H1 (cell line): ENCODE results near the gene COTL1. TPM values are rescaled to one million over a fixed set of nuclear protein-coding genes. Genes with fewer than 3 reads are reported as not detected.

ENCODE experiments used
- BACH1 ChIP-seq: IDR thresholded peaks from 2 replicates; pipeline ENCODE4 v1.6.1; 2012; ENCODE audit warnings: low read length, improper control_type of control experiment
- FOSL1 ChIP-seq: IDR thresholded peaks from 2 replicates; pipeline ENCODE4 v1.6.1; 2011; ENCODE audit warnings: mild to moderate bottlenecking, low read depth, low read length, moderate library complexity; ENCODE audit not compliant: insufficient read depth
- JUN ChIP-seq: IDR thresholded peaks from 2 replicates; pipeline ENCODE4 v1.6.1; 2011; ENCODE audit warnings: low read depth, mild to moderate bottlenecking, improper control_type of control experiment, low read length
- JUND ChIP-seq: IDR thresholded peaks from 2 replicates; pipeline ENCODE4 v1.6.1; 2011; ENCODE audit warnings: mild to moderate bottlenecking, improper control_type of control experiment, low read length
- KDM4A ChIP-seq: IDR thresholded peaks from one replicate; pipeline ENCODE4 v1.7.1; 2012; ENCODE audit warnings: low read depth, mild to moderate bottlenecking, moderate library complexity, low read length, inconsistent platforms; ENCODE audit not compliant: severe bottlenecking
- NANOG ChIP-seq: IDR thresholded peaks from 2 replicates; pipeline ENCODE4 v1.6.1; 2011; ENCODE audit warnings: low read length, low read depth, mild to moderate bottlenecking, inconsistent platforms; ENCODE audit not compliant: insufficient read depth, poor library complexity, severe bottlenecking
- NRF1 ChIP-seq: IDR thresholded peaks from 2 replicates; pipeline ENCODE4 v1.6.1; 2011; ENCODE audit warnings: mild to moderate bottlenecking, low read depth, low read length, improper control_type of control experiment
- POU5F1 ChIP-seq: IDR thresholded peaks from 2 replicates; pipeline ENCODE4 v1.6.1; 2011; ENCODE audit warnings: low read depth, mild to moderate bottlenecking, low read length, moderate library complexity
- RAD21 ChIP-seq, 2 experiments: IDR thresholded peaks in 1 of 2; conservative IDR thresholded peaks in 1 of 2; 2 replicates each; pipeline ENCODE4 v1.6.1; 2011; ENCODE audit warnings: low read depth in 2 of 2, low read length in 2 of 2, improper control_type of control experiment in 1 of 2, inconsistent platforms in 1 of 2, mild to moderate bottlenecking in 1 of 2, moderate library complexity in 1 of 2
- TAF7 ChIP-seq: optimal IDR thresholded peaks from 2 replicates; pipeline ENCODE3; 2011; ENCODE audit warnings: low read depth, mild to moderate bottlenecking, inconsistent platforms, low read length, moderate library complexity, borderline replicate concordance
- TCF12 ChIP-seq: IDR thresholded peaks from 2 replicates; pipeline ENCODE4 v1.6.1; 2011; ENCODE audit warnings: low read depth, mild to moderate bottlenecking, low read length
- polyA plus RNA-seq, 7 experiments: library from polyadenylated mRNA; depleted of rRNA in 3 of 7; stranded (reverse) in 5 of 7; unstranded in 2 of 7; fragments of >200 nt in 5 of 7; fragments of 200-250 nt in 2 of 7; gene quantifications; 1 replicate in 5 of 7; 2 replicates in 1 of 7; 4 replicates in 1 of 7; pipeline versions ENCODE4 v1.2.1 to v1.2.3, GENCODE V29; 2011 to 2013; ENCODE audit warnings: missing spikeins in 2 of 7, mixed read lengths in 2 of 7
- total RNA-seq: library from RNA; stranded (reverse); fragmentation: NEBNext Ultra II Directional; extraction: Animal tissue kit (Norgen Biotek cat#: 25700); gene quantifications from 2 replicates; pipeline ENCODE4 v1.2.1, GENCODE V29; 2021

Gene COTL1
- total and polyA plus RNA-seq, 2 of the 8 experiments (the other 6 are each of a cell fraction or from before 2014, with no cell fraction given), result 59.2 to 183 TPM

DNA sequence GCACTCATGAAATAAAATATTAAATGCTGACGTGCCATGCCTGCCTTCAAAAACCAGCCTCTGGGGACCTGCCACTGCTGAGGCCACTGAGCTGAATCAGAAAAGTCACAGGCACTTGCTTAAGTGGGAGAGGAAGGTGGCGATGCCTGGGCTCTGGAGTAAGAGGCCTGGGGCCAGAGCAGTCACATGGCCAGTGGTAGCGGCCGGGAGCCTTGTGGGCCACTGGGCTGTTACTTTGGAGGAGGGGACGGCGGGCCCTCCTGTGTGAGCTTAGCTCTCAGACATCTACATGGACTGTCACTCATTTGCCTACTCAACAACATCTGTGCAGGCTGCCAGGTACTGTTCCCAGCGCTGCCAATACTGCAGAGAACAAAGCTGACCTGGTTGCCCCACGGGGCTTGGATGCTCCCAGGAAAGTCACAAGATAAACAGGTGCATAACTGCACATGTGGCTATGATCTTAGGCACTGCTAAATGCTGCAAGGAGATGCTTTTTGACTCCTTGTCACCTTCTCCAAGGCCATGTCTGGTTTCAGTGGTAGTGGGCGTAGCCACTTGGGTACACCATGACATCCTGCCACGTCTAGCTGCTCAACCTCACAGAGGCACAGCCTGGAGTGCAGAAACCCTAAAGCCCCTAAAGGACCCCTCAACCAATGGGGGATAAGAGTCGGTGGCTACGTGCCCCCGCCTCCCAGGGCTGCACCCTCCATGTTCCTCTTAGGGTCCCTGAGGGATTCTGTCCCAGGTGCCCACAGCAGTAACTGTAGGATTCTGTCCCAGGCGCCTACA lies 11.6 kb downstream of the COTL1 start (continued):
- no peak for TF ChIP-seq JUN
- TF ChIP-seq JUND, result no peak
- no peak for TF ChIP-seq TCF12
- no peak for TF ChIP-seq NANOG
- no peak for TF ChIP-seq FOSL1
- no peak for TF ChIP-seq RAD21 (IDR thresholded peaks at IDR 0.05 in 1 of 2, conservative IDR thresholded peaks at IDR 0.05 in 1 of 2; ENCODE audit: low read depth in 2 of 2, low read length in 2 of 2)
- TF ChIP-seq BACH1, result no peak
- no peak for TF ChIP-seq TAF7
- TF ChIP-seq KDM4A, result no peak
- TF ChIP-seq NRF1, result no peak
- TF ChIP-seq POU5F1, result no peak
